ENCODE data around the gene HLA-DQA2.

The HLA-DQA2 gene

GRCh38 chr6:32759669-32760068, 18.5 kb downstream of the HLA-DQA2 start:
- H3K4me3 ChIP-seq (ENCODE audit: low read depth, low read length) = no peak overlapping the region
- DNase-seq (ENCODE audit: low read depth) = no peak
- TF ChIP-seq, protein P1, sequence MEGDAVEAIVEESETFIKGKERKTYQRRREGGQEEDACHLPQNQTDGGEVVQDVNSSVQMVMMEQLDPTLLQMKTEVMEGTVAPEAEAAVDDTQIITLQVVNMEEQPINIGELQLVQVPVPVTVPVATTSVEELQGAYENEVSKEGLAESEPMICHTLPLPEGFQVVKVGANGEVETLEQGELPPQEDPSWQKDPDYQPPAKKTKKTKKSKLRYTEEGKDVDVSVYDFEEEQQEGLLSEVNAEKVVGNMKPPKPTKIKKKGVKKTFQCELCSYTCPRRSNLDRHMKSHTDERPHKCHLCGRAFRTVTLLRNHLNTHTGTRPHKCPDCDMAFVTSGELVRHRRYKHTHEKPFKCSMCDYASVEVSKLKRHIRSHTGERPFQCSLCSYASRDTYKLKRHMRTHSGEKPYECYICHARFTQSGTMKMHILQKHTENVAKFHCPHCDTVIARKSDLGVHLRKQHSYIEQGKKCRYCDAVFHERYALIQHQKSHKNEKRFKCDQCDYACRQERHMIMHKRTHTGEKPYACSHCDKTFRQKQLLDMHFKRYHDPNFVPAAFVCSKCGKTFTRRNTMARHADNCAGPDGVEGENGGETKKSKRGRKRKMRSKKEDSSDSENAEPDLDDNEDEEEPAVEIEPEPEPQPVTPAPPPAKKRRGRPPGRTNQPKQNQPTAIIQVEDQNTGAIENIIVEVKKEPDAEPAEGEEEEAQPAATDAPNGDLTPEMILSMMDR (conservative IDR thresholded peaks at IDR 0.05; ENCODE audit: low read depth, low read length) = no peak

DNA sequence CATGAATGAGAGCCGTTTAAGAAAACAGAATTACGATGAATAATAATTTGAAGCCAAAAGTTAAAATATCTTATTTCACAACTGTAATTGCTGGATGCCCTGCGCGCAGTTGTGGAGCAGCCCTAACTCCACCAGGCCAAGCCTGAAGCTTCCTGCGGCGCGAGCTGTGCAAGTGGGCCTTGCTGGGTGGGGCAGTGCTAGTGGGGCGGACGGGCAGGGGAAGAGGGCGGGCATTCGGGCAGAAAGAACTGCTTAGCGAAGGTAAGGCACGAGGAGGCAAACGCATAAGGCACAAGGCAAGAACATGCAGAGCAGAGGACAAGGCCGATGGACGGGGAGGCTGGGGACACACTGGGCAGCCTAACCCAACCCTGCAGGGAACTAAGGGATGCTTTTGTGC, 19.9 kb downstream of the HLA-DQA2 start:
- DNase-seq (ENCODE audit: low read depth) = no peak
- no peak overlapping the region for H3K4me3 ChIP-seq (ENCODE audit: low read depth, low read length)
- TF ChIP-seq, protein P1 (conservative IDR thresholded peaks at IDR 0.05; ENCODE audit: low read depth, low read length) = no peak

GRCh38 chr6:32761548-32761947, 20.4 kb downstream of the HLA-DQA2 start:
- DNase-seq (ENCODE audit: low read depth) = no peak
- TF ChIP-seq, protein P1 (conservative IDR thresholded peaks at IDR 0.05; ENCODE audit: low read depth, low read length) = no peak
- H3K4me3 ChIP-seq (ENCODE audit: low read depth, low read length) = no peak overlapping the region

- no peak within 1 kb of the TSS for H3K4me3 ChIP-seq (ENCODE audit: low read depth, low read length)
- TF ChIP-seq, protein P1 (conservative IDR thresholded peaks at IDR 0.05; ENCODE audit: low read depth, low read length) = no peak
- DNase-seq (ENCODE audit: low read depth) = peak; percentile 31
Measured at GRCh38 chr6:32763421-32763820, 22.2 kb downstream of the HLA-DQA2 start, which contains the start of gene HLA-DQB2. TSS of gene HLA-DQB2 (minus strand) at chr6:32763532. CDS start at chr6:32763470, 62 bp downstream.

- TF ChIP-seq, protein P1 (conservative IDR thresholded peaks at IDR 0.05; ENCODE audit: low read depth, low read length) = no peak
- DNase-seq (ENCODE audit: low read depth) = no peak
- H3K4me3 ChIP-seq (ENCODE audit: low read depth, low read length) = no peak overlapping the region
Measured at GRCh38 chr6:32764048-32764447, 22.9 kb downstream of the HLA-DQA2 start.

- no peak overlapping the region for H3K4me3 ChIP-seq (ENCODE audit: low read depth, low read length)
- DNase-seq (ENCODE audit: low read depth) = no peak
- TF ChIP-seq, protein P1 (conservative IDR thresholded peaks at IDR 0.05; ENCODE audit: low read depth, low read length) = no peak
Measured at GRCh38 chr6:32772656-32773055, 31.5 kb downstream of the HLA-DQA2 start.

GRCh38 chr6:32774426-32774825, 33.2 kb downstream of the HLA-DQA2 start:
- H3K4me3 ChIP-seq (ENCODE audit: low read depth, low read length) = no peak overlapping the region
- TF ChIP-seq, protein P1 (conservative IDR thresholded peaks at IDR 0.05; ENCODE audit: low read depth, low read length) = no peak
- DNase-seq (ENCODE audit: low read depth) = no peak
